ENCODE data around the gene CDHR5.

The CDHR5 gene

GRCh38 chr11:609341-609811 lies 15.4 kb downstream of the CDHR5 start:
- no peak for DNase-seq (ENCODE audit: low spot score)

GRCh38 chr11:608791-609251 lies 15.9 kb downstream of the CDHR5 start:
- no peak for DNase-seq (ENCODE audit: low spot score)

- no peak for DNase-seq (ENCODE audit: low spot score)
These were observed 16.6 kb downstream of the CDHR5 start for GRCh38 chr11:607971-608659.

- DNase-seq (ENCODE audit: low spot score) = no peak
These were observed 17.6 kb downstream of the CDHR5 start for GRCh38 chr11:607020-607780.

GRCh38 chr11:606245-606644 lies 18.5 kb downstream of the CDHR5 start:
- DNase-seq (ENCODE audit: low spot score) = no peak

- DNase-seq (ENCODE audit: low spot score) = no peak
These were observed 19.2 kb downstream of the CDHR5 start for GRCh38 chr11:605286-606129.

- DNase-seq (ENCODE audit: low spot score) = no peak
These were observed 21.6 kb downstream of the CDHR5 start for GRCh38 chr11:603154-603553.

- no peak for DNase-seq (ENCODE audit: low spot score)
These were observed 23.0 kb downstream of the CDHR5 start for GRCh38 chr11:601573-602245.

GRCh38 chr11:598005-598680 lies 26.6 kb downstream of the CDHR5 start:
- DNase-seq (ENCODE audit: low spot score) = no peak

- DNase-seq (ENCODE audit: low spot score) = peak; percentile 73
These were observed 27.5 kb downstream of the CDHR5 start for GRCh38 chr11:597166-597725.

- DNase-seq (ENCODE audit: low spot score) = no peak
These were observed 28.4 kb downstream of the CDHR5 start for GRCh38 chr11:596374-596773.

GRCh38 chr11:595400-595799 lies 29.4 kb downstream of the CDHR5 start:
- DNase-seq (ENCODE audit: low spot score) = no peak

GRCh38 chr11:593347-593746 lies 31.4 kb downstream of the CDHR5 start:
- no peak for DNase-seq (ENCODE audit: low spot score)

GRCh38 chr11:592918-593317 lies 31.8 kb downstream of the CDHR5 start:
- no peak for DNase-seq (ENCODE audit: low spot score)

- DNase-seq (ENCODE audit: low spot score) = no peak
These were observed 32.3 kb downstream of the CDHR5 start for GRCh38 chr11:592501-592900.

GRCh38 chr11:590997-591396 lies 33.8 kb downstream of the CDHR5 start:
- no peak for DNase-seq (ENCODE audit: low spot score)

- DNase-seq (ENCODE audit: low spot score) = no peak
These were observed 35.0 kb downstream of the CDHR5 start for GRCh38 chr11:589798-590197.

- peak; percentile 94 for DNase-seq (ENCODE audit: low spot score)
These were observed 36.8 kb downstream of the CDHR5 start for GRCh38 chr11:587978-588380.

GRCh38 chr11:587546-587945 lies 37.2 kb downstream of the CDHR5 start:
- DNase-seq (ENCODE audit: low spot score) = no peak

GRCh38 chr11:586376-587316 lies 38.1 kb downstream of the CDHR5 start:
- no peak for DNase-seq (ENCODE audit: low spot score)

Data from HuH-7 (cell line).